Activated CD8-positive, alpha-beta memory T cell treated with anti-CD3 and anti-CD28 coated beads, Interleukin-2, amount 50 U/mL, for 48 hours (primary cell): ENCODE data around the gene KIRREL3.

Source experiments
- DNase-seq: peaks from one replicate; pipeline ENCODE4 v3.0.0-alpha.2; 2020

KIRREL3 gene

DNA sequence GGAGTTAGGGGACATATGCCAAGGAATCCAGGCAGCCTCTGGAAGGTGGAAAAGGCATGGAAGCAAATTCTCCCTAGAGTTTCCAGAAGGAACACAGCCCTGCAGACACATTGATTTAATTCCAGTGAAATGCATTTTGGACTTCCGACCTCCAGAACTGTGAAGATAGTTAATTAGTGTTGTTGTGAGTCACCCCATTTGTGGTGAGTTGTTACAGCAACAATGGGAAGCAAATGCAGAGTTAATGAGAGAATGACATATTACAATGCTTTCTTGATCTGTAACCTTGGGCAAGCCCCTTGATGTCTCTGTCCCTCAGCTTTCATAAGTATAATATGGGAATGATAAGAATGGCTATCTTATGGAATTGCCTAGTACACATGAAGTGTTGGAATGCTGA, 178.7 kb downstream of the KIRREL3 start:
- DNase-seq, result no peak

DNA sequence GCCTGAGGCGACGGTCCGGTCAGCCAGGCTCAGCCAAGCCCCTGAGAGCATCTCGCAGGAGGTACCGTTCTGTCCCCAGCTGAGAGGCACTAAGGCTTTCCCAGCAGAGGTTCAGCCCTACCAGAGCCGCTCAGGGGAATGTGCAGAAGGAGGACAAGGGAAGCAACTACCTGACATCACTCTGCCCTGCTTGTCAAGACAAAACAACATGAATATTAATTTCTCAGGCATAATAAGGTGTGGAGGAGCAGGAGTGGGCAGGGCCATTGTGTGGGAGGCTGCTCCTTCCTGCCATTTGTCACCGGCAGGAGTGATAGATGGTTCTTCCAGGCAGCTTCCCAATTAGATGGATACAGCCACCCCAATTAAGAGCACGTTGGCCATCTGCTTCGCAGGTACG, 181.4 kb downstream of the KIRREL3 start:
- no peak for DNase-seq

DNA sequence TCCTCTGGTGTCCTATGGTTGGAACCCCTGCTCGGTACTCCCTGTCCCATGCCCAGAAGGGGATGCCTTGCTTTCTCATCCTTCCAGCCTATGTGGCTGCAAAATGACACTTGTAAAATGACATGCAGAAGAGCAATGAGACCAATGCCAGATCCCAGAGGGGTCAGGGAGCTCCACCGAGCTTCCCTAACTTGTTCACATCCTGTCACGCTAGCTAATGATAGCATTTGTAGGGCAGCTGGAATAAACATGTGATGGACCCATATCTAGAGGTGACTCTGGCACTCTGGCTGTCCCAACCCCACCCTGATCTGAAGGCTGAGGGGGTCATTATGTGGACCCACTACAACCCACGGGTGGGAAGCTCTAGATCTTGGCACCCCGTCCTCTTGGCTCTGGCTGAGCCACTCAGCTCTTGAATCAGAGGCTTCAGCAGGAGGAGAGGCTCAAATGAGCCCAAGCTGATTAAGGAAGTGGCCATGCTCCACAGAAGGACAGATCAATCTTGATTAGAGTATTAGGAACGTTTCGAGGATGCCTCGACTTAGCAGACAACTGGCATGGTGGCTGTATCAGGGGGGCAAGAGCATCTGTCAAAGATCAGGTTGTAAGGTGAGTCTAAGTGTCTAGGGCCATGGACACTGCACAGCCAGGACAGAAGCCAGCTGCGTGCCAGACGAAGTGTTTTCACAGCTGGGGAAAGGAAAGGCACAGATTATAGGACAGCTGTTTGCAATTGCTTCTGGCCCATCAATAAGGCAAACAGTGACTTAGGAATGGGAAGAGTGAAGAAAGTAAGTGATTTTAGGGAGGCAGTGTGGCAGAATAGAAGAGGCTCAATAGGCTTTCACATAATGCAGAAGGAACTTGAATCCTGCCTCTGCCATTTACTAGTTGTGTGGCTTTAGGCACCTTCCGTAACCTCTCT, 182.8 kb downstream of the KIRREL3 start:
- DNase-seq, result no peak

DNA sequence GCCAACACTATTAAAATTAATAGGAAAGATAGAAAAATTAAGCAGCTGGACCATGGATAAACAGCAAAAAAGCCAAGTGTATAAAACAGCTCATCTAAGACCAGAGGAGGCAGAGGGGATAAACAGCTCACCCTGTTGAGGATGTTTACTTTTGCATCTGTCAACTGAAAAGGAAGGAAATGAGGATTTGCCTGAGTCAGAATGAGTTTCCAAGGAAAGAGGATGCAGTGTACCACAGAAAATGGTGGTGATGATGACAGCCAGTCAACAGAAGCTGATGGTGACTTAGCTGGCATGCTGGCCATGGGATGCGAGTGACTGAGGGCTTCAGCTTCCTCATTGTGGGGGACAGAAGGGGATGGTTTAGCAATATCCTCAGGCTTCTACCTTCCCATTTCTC, 183.5 kb downstream of the KIRREL3 start:
- no peak for DNase-seq

DNA sequence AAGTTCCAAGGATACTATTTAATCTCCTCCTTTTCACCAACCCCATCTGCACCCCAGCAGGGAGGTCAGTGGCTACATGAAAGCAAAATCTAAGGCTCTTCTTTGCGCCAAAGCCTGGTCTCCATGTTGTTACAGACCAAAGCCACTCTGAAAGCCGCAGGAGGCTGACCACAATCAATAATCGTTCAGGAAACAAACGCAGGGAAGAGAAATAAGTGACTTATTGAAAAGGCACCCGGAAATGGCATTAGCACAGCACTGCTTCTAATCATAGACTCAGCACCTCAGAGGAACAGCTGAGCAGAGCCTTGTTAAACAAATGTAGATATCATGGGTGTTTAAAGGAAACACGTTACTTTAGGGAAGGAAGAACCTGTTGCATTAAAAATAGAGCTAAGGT, 183.9 kb downstream of the KIRREL3 start:
- no peak for DNase-seq

DNA sequence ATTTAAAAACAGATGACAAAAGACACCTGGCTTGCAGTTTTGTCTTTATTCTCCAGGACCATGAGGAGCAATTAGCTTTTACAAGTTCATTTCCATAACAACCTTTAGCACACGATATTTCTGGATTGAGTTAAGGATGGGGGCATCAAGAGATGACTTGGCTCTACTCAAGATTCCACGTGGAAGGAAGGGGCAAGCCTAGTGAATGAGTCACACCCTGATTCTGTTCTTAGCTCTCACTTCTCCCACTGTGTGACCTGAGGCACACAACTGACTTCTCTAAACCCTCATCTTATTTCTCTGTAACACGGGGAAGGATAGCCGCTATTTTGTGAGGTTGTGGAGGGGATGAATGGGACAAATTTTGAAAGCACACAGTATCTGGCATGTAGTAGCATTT, 185.5 kb downstream of the KIRREL3 start:
- DNase-seq, result no peak

DNA sequence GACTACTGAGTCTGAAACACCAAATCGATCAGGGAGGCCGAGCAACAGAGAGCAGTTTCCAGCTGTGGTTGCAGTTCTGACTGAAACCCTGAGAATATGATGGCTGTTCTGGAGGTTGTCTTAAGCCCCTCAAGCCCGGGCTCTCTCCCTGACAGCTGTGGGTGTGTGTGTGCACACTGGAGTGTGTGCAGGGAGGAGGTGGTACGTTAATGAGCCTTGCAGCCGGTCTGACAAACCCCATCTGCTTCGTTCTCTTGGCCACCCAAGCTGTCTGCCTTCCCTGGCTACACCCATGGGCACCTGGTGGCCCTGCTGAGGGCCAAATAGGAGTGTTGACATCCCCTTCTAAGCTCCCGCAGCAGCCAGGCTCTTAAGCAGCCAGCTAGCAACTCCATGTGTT, 189.8 kb downstream of the KIRREL3 start:
- no peak for DNase-seq

DNA sequence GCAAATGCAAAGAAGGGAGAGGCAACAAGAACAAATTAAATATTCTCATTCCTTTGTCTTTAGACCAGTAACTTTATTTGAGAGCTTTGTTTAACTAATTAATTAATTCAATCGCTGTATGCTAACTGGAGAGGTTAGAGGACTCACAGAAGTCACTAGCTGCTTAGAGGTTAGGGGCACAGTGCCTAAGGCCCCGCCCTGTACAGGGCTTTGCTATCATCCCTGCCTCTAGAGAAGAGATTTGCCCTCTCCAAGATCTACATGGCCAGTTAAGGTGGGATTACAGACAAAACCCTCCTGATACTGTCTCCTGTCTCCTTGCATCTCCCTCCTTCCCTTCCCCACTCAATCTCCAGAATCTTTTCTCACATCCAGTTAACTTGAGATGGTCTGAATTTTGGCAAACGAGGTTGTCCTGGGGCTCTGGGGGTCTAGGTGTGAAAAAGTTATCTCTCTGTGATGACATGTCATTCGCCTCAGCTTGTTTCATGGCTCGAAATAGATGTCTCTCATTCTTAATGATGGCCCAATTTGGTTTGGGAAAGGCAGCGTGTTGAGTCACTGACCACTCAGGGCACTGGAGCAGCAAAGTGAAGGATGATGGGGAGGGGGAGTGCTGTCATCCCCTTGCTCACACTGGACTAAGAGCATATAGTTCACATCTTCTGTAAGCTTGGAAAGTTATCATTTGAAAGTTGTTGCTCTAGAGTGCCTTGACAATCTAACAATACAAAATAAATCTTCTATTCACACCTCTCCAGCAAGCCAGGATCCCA, 190.9 kb downstream of the KIRREL3 start:
- no peak for DNase-seq

DNA sequence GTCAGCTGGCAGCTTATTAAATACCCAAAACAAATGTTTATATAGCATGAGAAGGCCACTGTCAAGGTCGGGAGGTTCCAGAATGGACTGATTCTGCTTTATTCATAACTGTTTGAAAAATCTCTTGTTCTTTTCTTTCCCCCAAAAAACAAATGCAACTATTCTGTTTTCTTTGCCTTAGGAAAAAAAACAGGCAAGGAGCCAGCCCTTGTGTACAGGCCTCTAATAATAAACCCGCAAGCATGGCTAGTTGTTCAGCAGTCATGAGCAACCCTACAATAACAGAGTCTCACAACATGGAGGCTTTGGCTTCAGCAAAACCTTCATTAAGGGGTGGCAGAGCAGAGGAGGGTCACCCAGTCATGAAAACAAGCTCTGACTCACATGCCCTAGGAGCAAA, 191.7 kb downstream of the KIRREL3 start:
- no peak for DNase-seq

DNA sequence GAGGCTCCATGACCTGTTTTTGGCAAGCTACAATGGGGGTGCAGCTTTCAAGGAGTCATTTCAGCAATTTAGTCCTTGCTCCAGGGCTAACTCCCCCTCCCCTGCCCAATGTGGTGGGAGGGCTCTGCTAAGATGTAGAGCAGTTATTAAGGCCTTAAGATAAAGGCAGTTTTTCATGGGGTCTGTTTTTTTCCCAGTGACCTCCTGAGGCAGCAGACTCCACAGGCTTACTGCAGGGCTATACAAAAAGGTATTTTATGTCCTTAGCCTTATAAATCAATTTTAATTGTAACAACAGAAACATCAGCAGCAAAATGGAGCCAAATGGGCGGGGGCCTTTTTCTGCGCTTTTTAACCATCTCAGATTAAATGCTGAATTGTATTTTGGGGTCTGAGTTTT, 192.3 kb downstream of the KIRREL3 start:
- no peak for DNase-seq

DNA sequence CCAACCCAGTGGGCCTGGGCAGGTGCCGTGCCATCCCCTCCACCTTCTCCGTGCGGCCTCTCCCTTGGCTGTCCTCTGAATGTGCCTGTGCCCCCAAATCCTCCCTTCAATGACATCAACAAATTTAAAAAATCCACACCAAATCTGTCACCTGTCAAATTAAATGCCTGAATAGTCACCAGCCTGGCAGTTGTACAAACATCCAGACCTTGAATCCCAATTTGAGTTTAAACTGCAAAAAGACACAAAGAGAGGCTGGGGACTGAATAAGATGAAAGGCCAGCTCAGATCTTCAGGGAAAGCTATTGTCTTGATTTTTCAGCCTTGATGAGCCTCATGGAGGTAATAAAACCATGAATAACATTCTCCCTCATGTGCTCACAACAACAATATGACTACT, 194.7 kb downstream of the KIRREL3 start:
- no peak for DNase-seq

DNA sequence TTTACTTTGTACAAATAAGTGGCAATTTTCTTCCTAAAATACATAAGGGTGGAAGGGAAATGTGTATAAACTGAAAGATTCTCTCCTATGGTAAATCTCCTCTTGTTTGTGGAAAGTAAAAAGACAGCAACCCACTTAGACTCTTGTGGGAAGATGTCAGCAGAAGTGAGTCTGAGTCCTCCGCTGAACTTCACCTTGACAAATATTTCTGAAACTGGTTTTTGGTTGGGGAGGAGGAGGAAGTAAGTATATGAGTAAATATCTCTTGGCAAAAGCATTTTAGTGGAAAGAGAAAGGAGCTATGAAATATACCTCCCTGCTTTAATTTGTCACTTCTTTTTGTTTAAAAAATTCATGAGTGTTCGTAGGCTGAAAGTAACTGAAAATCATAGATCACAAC, 196.2 kb downstream of the KIRREL3 start:
- no peak for DNase-seq

DNA sequence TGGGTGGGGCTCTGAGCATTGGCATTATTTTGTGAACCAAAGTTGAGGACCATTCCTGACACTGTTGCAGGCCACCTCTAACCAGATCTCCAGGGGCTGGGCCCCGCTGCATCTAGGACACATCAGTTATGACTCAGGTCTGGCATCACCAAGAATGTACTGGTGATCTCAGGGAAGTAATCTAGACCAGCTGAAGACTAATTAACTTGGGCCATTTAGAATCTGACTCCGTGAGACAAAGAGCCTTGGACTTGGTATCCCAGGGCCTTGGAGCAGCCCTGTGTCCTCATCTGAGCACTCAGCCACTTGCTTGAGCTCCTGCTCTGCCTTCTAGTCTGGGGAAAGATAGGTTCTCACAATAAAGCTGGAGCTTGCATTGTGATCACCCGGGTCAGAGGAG, 200.6 kb downstream of the KIRREL3 start:
- DNase-seq, result no peak

DNA sequence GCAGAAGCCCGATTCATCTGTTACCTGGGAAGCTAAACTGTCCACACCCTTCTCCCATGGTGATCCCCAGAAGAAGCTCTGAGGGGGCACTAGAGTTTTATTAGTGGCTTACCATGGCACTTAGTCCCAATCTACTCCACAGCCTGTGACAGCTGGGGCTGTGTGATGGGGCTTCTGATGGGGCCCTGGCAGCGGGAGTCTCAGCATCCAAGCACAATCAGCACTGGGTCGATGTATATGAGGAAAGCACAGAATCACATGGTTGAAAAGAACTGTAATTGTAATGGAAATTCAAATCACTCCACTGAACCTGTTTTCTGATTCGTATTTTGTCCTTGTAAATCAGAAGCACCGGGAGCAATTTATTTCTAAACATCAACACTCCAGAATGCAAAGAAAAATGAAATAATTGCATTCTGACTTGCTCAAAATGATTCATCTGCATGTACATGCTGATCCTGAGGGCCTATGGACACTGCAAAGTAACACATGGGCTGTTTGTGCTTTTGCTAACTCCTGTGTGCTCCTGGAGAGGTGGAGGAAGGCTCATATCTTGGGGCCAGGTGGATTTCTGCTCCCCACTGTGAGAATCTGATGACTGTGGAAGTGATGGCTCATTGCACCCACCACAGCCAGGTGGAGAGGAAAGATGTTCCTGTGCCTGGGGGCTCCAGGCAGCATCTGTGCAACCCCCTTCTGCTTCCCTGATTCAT, 203.0 kb downstream of the KIRREL3 start:
- no peak for DNase-seq

DNA sequence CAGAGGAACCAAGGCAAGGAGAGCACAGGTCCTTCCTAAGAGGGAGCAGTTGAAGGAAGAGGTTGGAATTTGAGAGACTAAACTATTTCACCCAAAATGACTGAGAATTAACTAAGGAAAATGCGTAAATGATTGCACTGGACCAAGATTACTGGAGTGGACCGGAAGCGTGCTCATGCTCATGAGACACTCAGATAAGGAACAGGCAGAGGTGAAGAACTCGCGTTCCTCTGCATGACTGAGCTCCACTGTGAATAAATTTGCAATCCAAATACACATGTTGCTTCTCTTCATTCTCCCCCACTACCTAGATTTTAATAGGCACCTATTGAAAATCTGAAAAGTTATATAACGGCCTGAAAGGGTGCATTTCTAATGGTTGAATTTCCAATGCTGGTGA, 207.0 kb downstream of the KIRREL3 start:
- no peak for DNase-seq

DNA sequence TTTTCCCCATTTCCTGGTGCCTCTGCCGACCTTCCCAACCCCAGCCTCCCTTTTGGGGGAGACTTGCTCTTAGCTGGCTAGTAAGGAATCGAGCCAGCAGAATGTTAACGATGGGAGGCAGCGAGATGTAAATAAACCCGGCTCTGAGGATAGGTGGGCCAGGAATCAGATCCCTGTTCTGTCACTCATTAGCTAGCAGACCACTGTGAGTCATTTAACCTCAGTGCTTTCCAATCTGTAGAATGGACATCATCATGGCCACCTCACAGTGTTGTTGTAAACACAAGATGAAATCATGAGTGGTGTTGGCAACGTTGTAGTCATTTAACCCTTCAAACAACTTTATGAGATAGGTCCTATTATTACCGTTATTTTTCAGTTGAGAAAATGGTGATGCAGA, 208.6 kb downstream of the KIRREL3 start:
- DNase-seq, result no peak

DNA sequence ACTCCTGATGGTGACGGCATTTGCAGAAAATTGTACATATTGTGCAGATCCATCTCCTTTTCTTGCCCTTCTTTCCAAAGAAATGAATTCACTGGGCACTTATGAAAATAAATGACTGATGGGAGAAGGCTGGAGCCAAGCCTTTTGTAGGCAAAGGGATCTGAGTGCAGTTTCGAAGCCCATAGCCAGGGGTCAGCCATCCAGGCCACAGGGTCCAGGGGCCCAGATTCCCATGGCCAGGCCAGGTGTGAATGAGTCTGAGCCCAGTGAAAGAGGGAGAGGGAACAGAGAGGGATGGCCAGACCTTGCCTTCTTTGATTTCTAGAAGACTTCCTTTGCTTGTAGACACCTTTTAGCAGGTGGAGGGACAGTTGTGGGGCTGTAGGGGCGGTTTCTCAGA, 209.1 kb downstream of the KIRREL3 start:
- DNase-seq, result no peak

DNA sequence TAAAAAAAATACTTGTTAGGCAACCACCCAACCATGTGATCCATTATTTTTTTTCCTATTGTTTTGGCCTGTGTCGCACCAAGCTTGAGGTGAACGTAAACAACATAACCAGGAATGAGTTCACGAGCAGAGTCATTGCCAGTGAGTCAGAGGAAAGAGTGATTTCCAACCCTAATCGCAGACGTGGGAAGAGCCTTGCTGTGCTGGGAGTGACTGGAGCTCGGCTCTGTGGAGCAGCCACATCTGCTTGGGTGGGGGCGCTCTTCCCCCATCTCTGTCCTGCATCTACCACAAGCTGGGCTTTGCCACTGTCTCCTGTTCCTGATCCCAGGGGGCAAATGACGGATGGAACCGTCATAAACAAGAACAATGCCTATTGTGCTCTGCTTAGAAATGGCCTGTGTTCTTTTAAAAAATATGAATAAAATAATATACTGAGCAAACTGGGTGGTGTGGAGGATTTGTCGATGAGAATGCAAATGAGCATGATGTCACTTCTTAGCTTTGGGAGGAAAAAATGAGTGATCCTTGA, 210.0 kb downstream of the KIRREL3 start:
- no peak for DNase-seq

DNA sequence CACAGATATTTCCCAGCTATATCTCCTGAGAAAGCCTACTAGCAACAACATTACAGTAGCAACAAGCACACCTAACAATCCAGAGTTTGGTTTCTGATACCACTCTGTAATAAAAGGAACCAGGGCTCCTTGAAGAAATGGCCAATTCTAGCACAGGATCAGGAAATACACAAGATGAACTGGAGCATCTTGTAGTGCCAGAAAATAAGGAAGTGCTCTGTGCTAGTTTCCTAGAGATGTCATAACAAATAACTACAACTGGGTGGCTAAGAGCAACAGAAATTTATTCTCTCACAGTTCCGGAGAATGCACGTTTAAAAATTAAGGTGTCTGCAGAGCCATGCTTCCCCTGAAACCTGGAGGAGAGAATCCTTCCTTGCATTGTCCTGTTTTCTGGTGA, 217.8 kb downstream of the KIRREL3 start:
- DNase-seq, result no peak

DNA sequence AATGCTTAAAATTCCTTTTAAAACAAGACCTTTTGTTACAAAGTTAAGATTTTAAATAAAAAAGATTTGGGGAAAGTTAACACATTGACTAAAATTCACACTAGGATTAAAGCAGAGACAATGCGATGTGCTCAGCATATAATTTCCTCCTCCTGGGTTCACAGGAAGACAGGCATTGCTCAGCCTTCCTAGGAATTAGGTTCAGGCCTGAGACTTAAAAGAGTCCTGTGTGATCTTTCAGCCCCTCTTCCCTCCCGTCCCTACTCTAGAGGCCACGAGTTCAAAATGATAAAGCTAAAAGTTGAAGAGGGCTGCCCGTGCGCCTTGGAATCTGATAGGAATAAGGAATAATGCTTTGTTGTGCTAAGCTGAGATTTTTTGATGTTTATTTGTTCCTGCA, 218.6 kb downstream of the KIRREL3 start:
- no peak for DNase-seq

DNA sequence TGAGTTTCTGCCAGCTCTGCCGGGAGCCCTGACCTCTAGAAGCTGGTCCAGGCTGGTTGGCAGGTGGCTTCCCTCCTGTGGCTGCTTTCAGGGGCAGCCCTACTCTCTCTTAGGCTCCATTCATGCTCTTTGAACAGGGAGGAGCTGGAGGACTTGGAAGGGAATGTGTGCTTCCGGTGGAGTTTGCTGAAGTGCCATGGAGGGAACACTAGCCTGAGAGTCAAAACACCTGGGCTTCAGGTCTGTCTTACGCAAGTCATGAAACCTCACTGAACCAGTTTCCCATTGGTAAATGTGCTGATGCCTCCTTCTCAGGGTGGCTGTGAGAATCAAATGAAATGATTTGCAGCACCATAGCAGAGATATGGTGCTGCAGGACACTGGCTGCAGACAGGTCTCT, 224.5 kb downstream of the KIRREL3 start:
- no peak for DNase-seq

DNA sequence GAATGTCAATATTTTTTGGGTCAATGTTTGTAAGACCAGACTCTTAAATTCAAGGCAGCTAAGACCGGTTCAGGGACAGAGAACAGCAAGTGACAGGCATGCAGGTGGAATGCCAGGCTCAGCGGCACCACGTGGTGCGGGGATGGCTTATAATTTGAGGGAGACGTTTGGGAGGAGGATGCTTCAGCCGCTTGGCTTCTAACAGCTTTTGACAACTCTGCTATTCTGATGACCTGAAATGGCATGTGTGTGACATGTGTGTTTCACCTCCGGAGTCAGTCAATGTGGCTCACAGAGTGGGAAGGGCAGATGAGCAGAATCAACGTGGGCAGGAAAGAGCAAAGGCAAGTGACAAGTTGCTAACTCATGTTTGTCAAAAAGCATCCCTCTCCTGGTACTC, 228.3 kb downstream of the KIRREL3 start:
- no peak for DNase-seq

DNA sequence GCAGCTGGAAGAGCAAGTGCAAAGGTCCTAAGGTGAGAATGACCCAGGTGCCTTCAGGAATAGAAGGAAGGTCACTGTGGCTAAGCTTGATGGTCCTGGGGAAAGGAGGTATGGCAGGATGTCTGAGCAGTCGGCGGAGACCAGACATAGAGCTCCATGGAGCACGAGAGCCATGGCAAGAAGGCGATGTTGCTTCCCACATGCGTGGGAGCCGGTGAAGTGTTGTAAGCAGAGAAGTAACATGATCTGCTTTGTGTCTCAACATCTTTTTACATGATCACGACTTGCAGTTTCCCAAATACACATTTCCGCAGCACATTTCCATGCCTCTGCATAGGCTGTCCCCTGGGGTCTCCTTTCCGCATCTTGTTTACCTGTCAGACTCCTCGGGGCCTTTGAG, 231.9 kb downstream of the KIRREL3 start:
- DNase-seq, result no peak
